Endothelial cell of umbilical vein (primary cell): ENCODE measurements around the gene AKT3. TPM values are rescaled to one million over a fixed set of nuclear protein-coding genes. Genes with fewer than 3 reads are reported as not detected.

Experiments
- BruUV-seq: library from RNA; stranded (reverse); fragments of 400-500 nt; replicated peaks from 2 replicates; lab custom pipeline; 2021; lab: Mats Ljungman, UMichigan
- CTCF ChIA-PET: fragments of 300-600, 350-600 bp; sonication (Branson Sonifier 250); formaldehyde crosslinking; loops from one replicate; lab custom pipeline; 2021; ENCODE audit warnings: antibody characterized with exemption, inconsistent platforms; lab: Charles Lee
- POLR2A ChIA-PET: fragments of 300-600, 350-600 bp; sonication (Branson Sonifier 250); formaldehyde crosslinking; loops from one replicate; lab custom pipeline; 2021; ENCODE audit warnings: antibody characterized with exemption, inconsistent platforms; lab: Charles Lee
- DNase-seq: peaks from one replicate; pipeline ENCODE4 v3.0.0-alpha.2; 2011; ENCODE audit warnings: low read depth, low spot score
- FAIRE-seq: peaks from 2 replicates; lab custom pipeline; 2011; peaks lifted over from hg19 to GRCh38; lab: Jason Lieb, UNC
- H2AFZ ChIP-seq: 2 replicates; pipeline ENCODE4 v1.6.0; 2012; ENCODE audit warnings: low read depth, low read length, control low read depth, inconsistent platforms
- H3K27ac ChIP-seq: 2 replicates; pipeline ENCODE4 v1.5.1; 2011; ENCODE audit warnings: low read depth, mild to moderate bottlenecking, control low read depth, low read length, moderate library complexity; ENCODE audit not compliant: insufficient read depth
- H3K27me3 ChIP-seq, 2 experiments: 2 replicates each; pipeline versions ENCODE4 v1.6.0 to v1.6.1; 2011; ENCODE audit warnings: low read length in 2 of 2, mixed read lengths in 1 of 2; ENCODE audit not compliant: control insufficient read depth in 2 of 2, insufficient read depth in 2 of 2
- H3K36me3 ChIP-seq, 2 experiments: 2 replicates in 1 of 2; 3 replicates in 1 of 2; pipeline ENCODE4 v1.5.1; 2011; ENCODE audit warnings: low read length in 2 of 2, mild to moderate bottlenecking in 1 of 2, moderate library complexity in 1 of 2; ENCODE audit not compliant: control insufficient read depth in 2 of 2, insufficient read depth in 2 of 2; ENCODE audit errors: extremely low read depth in 1 of 2
- H3K4me1 ChIP-seq: 3 replicates; pipeline ENCODE4 v1.5.1; 2011; ENCODE audit warnings: mild to moderate bottlenecking, low read length; ENCODE audit not compliant: control insufficient read depth, insufficient read depth; ENCODE audit errors: extremely low read depth
- H3K4me2 ChIP-seq: 2 replicates; pipeline ENCODE4 v1.6.1; 2011; ENCODE audit warnings: low read length, control low read depth, mixed read lengths; ENCODE audit not compliant: insufficient read depth
- H3K4me3 ChIP-seq, 3 experiments: fragments of 200-600 bp in 1 of 3; sonication (generic), shearing (Covaris generic) in 1 of 3; replicated peaks in 1 of 3; 2 replicates each; pipeline ENCODE4 v1.5.1; 2011 to 2016; ENCODE audit warnings: control low read depth in 3 of 3, low read length in 3 of 3, mild to moderate bottlenecking in 2 of 3, inconsistent platforms in 1 of 3, low read depth in 1 of 3, moderate library complexity in 1 of 3; ENCODE audit not compliant: insufficient read depth in 1 of 3
- H3K79me2 ChIP-seq: 2 replicates; pipeline ENCODE4 v1.6.0; 2012; ENCODE audit warnings: low read length, inconsistent platforms; ENCODE audit not compliant: control insufficient read depth, insufficient read depth
- H3K9ac ChIP-seq: replicated peaks from 2 replicates; pipeline ENCODE3; 2011; ENCODE audit warnings: low read length, control low read depth; ENCODE audit not compliant: insufficient read depth; ENCODE audit errors: extremely low read depth
- H3K9me1 ChIP-seq: replicated peaks from 3 replicates; pipeline ENCODE4 v1.6.0; 2011; ENCODE audit warnings: mild to moderate bottlenecking, low read length; ENCODE audit not compliant: control insufficient read depth, insufficient read depth; ENCODE audit errors: extremely low read depth
- H3K9me3 ChIP-seq: replicated peaks from 2 replicates; pipeline ENCODE4 v1.5.1; 2012; ENCODE audit warnings: low read length, inconsistent platforms; ENCODE audit not compliant: control insufficient read depth, insufficient read depth
- H4K20me1 ChIP-seq: replicated peaks from 2 replicates; pipeline ENCODE3; 2011; ENCODE audit warnings: mild to moderate bottlenecking, low read length; ENCODE audit not compliant: control insufficient read depth, insufficient read depth; ENCODE audit errors: extremely low read depth
- CTCF ChIP-seq, 2 donors: IDR thresholded peaks; 1 replicate in 1 of 2; 2 replicates in 1 of 2; pipeline ENCODE4 v1.5.1; 2011; ENCODE audit warnings: low read length in 2 of 2, mild to moderate bottlenecking in 2 of 2, moderate library complexity in 2 of 2, control low read depth in 1 of 2, inconsistent platforms in 1 of 2, low read depth in 1 of 2; ENCODE audit not compliant: insufficient read depth in 1 of 2; ENCODE audit errors: extremely low read depth in 1 of 2
- EZH2 ChIP-seq: IDR thresholded peaks from 2 replicates; pipeline ENCODE4 v1.6.1; 2012; ENCODE audit warnings: borderline replicate concordance, low read depth, mild to moderate bottlenecking, moderate library complexity, low read length, inconsistent platforms; ENCODE audit not compliant: severe bottlenecking
- FOS ChIP-seq: IDR thresholded peaks from 2 replicates; pipeline ENCODE4 v1.6.1; 2011; ENCODE audit warnings: mild to moderate bottlenecking, low read length, moderate library complexity, borderline replicate concordance; ENCODE audit not compliant: insufficient read depth
- GATA2 ChIP-seq: IDR thresholded peaks from 2 replicates; pipeline ENCODE4 v1.7.0; 2011; ENCODE audit warnings: low read depth, mild to moderate bottlenecking, moderate library complexity, mixed read lengths, low read length; ENCODE audit not compliant: insufficient read length, insufficient read depth
- JUN ChIP-seq: IDR thresholded peaks from 2 replicates; pipeline ENCODE4 v1.6.1; 2011; ENCODE audit warnings: borderline replicate concordance, low read depth; ENCODE audit not compliant: insufficient read length, insufficient read depth
- MAX ChIP-seq: IDR thresholded peaks from 2 replicates; pipeline ENCODE4 v1.6.1; 2011; ENCODE audit not compliant: insufficient read depth, insufficient read length
- MYC ChIP-seq: IDR thresholded peaks from one replicate; pipeline ENCODE4 v1.6.1; 2011; ENCODE audit warnings: mild to moderate bottlenecking, low read depth, low read length
- POLR2A ChIP-seq: IDR thresholded peaks from 2 replicates; pipeline ENCODE4 v1.6.1; 2012; ENCODE audit warnings: low read depth, mild to moderate bottlenecking, control low read depth, low read length
- POLR2AphosphoS5 ChIP-seq: IDR thresholded peaks from 2 replicates; pipeline ENCODE4 v1.6.1; 2012; ENCODE audit warnings: low read depth, mild to moderate bottlenecking, control low read depth, low read length, moderate library complexity; ENCODE audit not compliant: insufficient read depth
- dilution Hi-C: fragments of 300-500 bp; cut with MboI; formaldehyde crosslinking; loops from one replicate; pipeline ENCODE4 v1.15.0; 2019; ENCODE audit warnings: low sequenced_read_pairs; ENCODE audit not compliant: extremely low pct_ligation_motif_present
- intact Hi-C: fragments of 100-400 bp; cut with micrococcal nuclease; formaldehyde crosslinking; loops from one replicate; pipeline ENCODE4 v1.10.0; 2022
- polyA plus RNA-seq, 4 experiments: library from polyadenylated mRNA; depleted of rRNA in 3 of 4; stranded (reverse) in 3 of 4; unstranded in 1 of 4; fragments of >200 nt; gene quantifications; 2 replicates each; pipeline versions ENCODE4 v1.2.1 to v1.2.3, GENCODE V29; 2011 to 2012; ENCODE audit warnings: missing spikeins in 1 of 4
- total RNA-seq: library from RNA; stranded (reverse); gene quantifications from 2 replicates; pipeline ENCODE4 v1.2.3, GENCODE V29; 2021

AKT3 gene
- total and polyA plus RNA-seq, 2 donors (not counting 3 experiments of a cell fraction or from before 2014, with no cell fraction given): 20.6 to 97.1 TPM

- CTCF ChIA-PET: interaction anchor here (1.0 to 1.5 kb wide), 4 partner anchors 15 to 242 kb away, joined by 3 to 4 read pairs (median 3); no protein-coding TSS in a partner anchor
- BruUV-seq: no TSS peak
Observed at GRCh38 chr1:243507001-243507671, 342.9 kb downstream of the AKT3 start.

DNA sequence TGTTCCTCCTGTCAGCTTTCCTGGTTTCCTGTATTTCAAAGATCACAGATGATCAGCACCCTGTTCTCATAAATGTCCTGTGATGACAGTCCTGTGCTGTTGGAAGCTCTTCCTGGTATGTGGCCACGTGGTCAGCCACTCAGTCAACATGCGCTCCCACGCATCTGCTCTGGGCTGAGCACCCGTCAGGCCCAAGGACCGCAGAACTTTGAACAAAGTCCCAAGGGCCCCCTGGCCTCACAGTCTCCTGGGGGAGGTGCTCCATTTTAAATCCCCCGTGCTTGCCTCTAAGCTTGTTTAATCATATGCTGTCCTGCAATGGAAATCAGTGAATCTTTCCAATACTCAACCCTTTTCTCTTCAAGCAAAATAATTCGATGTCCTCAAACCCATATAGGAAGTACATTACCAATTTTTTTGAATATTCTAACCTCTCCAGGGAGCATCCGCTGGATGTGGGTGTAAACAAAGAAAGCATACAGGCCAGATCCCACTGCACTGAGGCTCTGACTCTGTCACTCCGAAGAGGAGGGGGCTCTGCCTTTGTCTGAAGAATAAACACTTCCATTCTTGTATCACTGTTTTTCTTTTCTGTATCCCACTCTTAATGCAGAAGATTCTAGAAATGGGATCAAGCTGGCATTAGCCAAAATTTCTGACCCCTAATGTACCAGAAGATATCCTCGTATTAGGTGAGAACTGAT lies 343.9 kb downstream of the AKT3 start:
- Histone ChIP-seq H3K4me2 (no peak overlapping the region), H3K9me3 (no peaks in the 10 kb centered on the region), H3K36me3 (peaks cover 0 to 11% of the 10 kb centered on the region in 2 experiments), H4K20me1 (no peaks in the 10 kb centered on the region), H3K79me2 (no peaks in the 10 kb centered on the region), H3K4me1 (no peaks in the 10 kb centered on the region), H3K27me3 (no peaks in the 10 kb centered on the region), H3K9ac (no peak overlapping the region), H3K9me1 (no peaks in the 10 kb centered on the region), H3K4me3 (no peak overlapping the region), H2AFZ (no peak overlapping the region), H3K27ac (no peak overlapping the region)
- intact Hi-C loops (no loop called here), dilution Hi-C loops (no loop called here)
- ChIA-PET POLR2A (no interaction called here), CTCF (interaction anchor here (1.1 to 1.5 kb wide), 2 partner anchors 14 to 243 kb away, joined by 3 read pairs; no protein-coding TSS in a partner anchor)
- BruUV-seq: no TSS peak
- FAIRE-seq (no peak), DNase-seq (no peak)
- TF ChIP-seq FOS (no peak), JUN (no peak), CTCF (IDR thresholded peaks at IDR 0.05; ENCODE audit: extremely low read depth in 1 of 2, insufficient read depth in 1 of 2, low read depth in 1 of 2, low read length in 2 of 2) (no peak), EZH2 (no peak), MYC (no peak), GATA2 (no peak), POLR2AphosphoS5 (no peak), MAX (no peak), POLR2A (no peak)

More at GRCh38 chr1:243507001-243507671, 342.9 kb downstream of the AKT3 start:
- H3K4me3 ChIP-seq: no peak overlapping the region
- H3K36me3 ChIP-seq: peaks cover under 1 to 12% of the 10 kb centered on the region in 2 experiments
- H3K9me3 ChIP-seq: no peaks in the 10 kb centered on the region
- H3K27ac ChIP-seq: no peak overlapping the region
- H3K27me3 ChIP-seq: no peaks in the 10 kb centered on the region
- DNase-seq: no peak
- POLR2A ChIA-PET: no interaction called here
- no peak for FAIRE-seq
- H3K9ac ChIP-seq: no peak overlapping the region
- dilution Hi-C loops (no loop called here), intact Hi-C loops (no loop called here)
- no peaks in the 10 kb centered on the region for H3K4me1 ChIP-seq
- H3K79me2 ChIP-seq: no peaks in the 10 kb centered on the region
- H4K20me1 ChIP-seq: no peaks in the 10 kb centered on the region
- no peaks in the 10 kb centered on the region for H3K9me1 ChIP-seq
- TF ChIP-seq POLR2A: no peak
- no peak for TF ChIP-seq JUN
- no peak overlapping the region for H3K4me2 ChIP-seq
- no peak overlapping the region for H2AFZ ChIP-seq
